Prostate gland (tissue), 2 donors: ENCODE measurements around the gene ST6GAL1. TPM values are rescaled to one million over a fixed set of nuclear protein-coding genes. Genes with fewer than 3 reads are reported as not detected.
A peak's percentile ranks its signal among the peaks of the same experiment; 100 is the strongest.

Source experiments
- DNase-seq: peaks from one replicate; pipeline ENCODE4 v3.0.0-alpha.2; 2019; ENCODE audit warnings: low spot score
- H3K27ac ChIP-seq, 2 donors: fragments of 200-600 bp; sonication (generic); 2 replicates each; pipeline ENCODE4 v1.5.1; 2017 to 2019
- H3K27me3 ChIP-seq: fragments of 200-600 bp; sonication (generic); replicated peaks from 2 replicates; pipeline ENCODE4 v1.5.1; 2019; ENCODE audit not compliant: insufficient read depth
- H3K36me3 ChIP-seq, 2 donors: fragments of 200-600 bp; sonication (generic); 1 replicate in 1 of 2; 2 replicates in 1 of 2; pipeline versions ENCODE4 v1.5.1 to v1.8.1; 2017 to 2019
- H3K4me1 ChIP-seq: fragments of 200-600 bp; sonication (generic); replicated peaks from 2 replicates; pipeline ENCODE4 v1.5.1; 2019
- H3K4me3 ChIP-seq, 2 donors: fragments of 200-600 bp; sonication (generic); 2 replicates each; pipeline ENCODE4 v1.5.1; 2017 to 2019
- H3K9me3 ChIP-seq: fragments of 200-600 bp; sonication (generic); 2 replicates; pipeline ENCODE4 v1.5.1; 2017
- POLR2A ChIP-seq: fragments of 450-650 bp; IDR thresholded peaks from one replicate; pipeline ENCODE4 v1.6.1; 2016; ENCODE audit warnings: antibody characterized with exemption, mild to moderate bottlenecking
- POLR2AphosphoS5 ChIP-seq: sonication (generic); formaldehyde crosslinking; IDR thresholded peaks from one replicate; pipeline ENCODE4 v1.6.1; 2017; ENCODE audit warnings: antibody characterized with exemption
- WGBS: methylation state at CpG from one replicate; pipeline ENCODE4 v1.1.5; 2018; 5-methylcytosine and 5-hydroxymethylcytosine counted together
- intact Hi-C: fragments of 100-400 bp; cut with DNase I; formaldehyde crosslinking; loops from one replicate; pipeline ENCODE4 v1.14.2; 2022
- total RNA-seq, 2 donors: library from RNA; depleted of rRNA; stranded (reverse); fragments of >200 nt; gene quantifications; one replicate each; pipeline ENCODE4 v1.1.0, GENCODE V29; 2016
- TF ChIP-seq, protein P1 (sequence below), 4 experiments: fragments of 200-600 bp in 2 of 4; fragments of 450-650 bp in 2 of 4; sonication (generic) in 2 of 4; IDR thresholded peaks; 1 replicate in 3 of 4; 2 replicates in 1 of 4; pipeline ENCODE4 v1.5.1; 2016 to 2019; ENCODE audit warnings: antibody characterized with exemption in 4 of 4, mild to moderate bottlenecking in 2 of 4, moderate library complexity in 2 of 4

The ST6GAL1 gene
- total RNA-seq, 2 donors from 2014 or later = 101 to 225 TPM

DNA sequence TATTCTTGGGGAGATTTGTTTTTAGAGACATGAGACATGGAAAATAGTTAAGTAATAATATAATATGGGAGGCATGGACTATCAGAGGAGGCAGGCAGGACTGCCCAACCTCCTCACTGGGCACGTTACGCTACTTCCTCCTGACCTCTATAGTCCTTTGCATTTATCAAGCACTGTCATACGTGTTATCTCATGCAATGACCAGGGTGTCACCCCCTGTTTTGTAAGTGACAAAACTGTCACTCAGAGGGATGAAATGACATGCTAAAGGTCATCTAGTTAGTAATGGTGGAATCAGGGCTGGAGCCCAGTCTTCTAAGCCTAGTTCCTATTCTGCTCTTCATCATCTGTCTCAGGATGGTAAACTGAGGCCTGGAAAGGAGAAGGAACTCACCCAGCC, 66.7 kb downstream of the ST6GAL1 start:
- Histone ChIP-seq H3K9me3 (no peaks in the 10 kb centered on the region), H3K4me3 (no peak overlapping the region), H3K27me3 (no peaks in the 10 kb centered on the region), H3K36me3 (no peaks in the 10 kb centered on the region), H3K27ac (peak overlapping the region in 1 of 2 donors; percentile 26), H3K4me1 (peaks cover 3% of the 10 kb centered on the region)
- TF ChIP-seq POLR2A (no peak), POLR2AphosphoS5 (no peak)
- TF ChIP-seq, protein P1, sequence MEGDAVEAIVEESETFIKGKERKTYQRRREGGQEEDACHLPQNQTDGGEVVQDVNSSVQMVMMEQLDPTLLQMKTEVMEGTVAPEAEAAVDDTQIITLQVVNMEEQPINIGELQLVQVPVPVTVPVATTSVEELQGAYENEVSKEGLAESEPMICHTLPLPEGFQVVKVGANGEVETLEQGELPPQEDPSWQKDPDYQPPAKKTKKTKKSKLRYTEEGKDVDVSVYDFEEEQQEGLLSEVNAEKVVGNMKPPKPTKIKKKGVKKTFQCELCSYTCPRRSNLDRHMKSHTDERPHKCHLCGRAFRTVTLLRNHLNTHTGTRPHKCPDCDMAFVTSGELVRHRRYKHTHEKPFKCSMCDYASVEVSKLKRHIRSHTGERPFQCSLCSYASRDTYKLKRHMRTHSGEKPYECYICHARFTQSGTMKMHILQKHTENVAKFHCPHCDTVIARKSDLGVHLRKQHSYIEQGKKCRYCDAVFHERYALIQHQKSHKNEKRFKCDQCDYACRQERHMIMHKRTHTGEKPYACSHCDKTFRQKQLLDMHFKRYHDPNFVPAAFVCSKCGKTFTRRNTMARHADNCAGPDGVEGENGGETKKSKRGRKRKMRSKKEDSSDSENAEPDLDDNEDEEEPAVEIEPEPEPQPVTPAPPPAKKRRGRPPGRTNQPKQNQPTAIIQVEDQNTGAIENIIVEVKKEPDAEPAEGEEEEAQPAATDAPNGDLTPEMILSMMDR (IDR thresholded peaks at IDR 0.05) = no peak
- WGBS = 90% methylated on average over 3 of the region's 3 CpGs
- DNase-seq = no peak
- intact Hi-C loops = no loop called here

DNA sequence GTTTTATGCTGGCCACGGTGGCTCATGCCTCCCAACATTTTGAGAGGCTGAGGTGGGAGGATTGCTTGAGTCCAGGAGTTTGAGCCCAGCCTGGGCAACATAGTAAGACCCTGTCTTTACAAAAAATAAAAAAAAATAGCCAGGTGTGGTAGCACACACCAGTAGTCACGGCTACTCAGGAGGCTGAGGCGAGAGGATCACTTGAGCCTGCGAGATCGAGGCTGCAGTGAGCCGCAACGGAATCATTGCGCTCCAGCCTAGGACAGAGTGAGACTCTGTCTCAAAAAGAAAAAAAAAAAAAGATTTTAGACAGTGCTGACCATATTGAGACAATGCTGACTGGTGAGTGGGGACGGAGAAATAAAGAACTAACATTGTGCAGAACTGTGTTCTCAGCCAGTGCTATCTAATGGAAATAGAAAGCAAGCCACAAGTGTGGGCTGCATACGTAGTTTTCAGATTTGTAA, 67.2 kb downstream of the ST6GAL1 start:
- WGBS = 89% methylated on average over 10 of the region's 10 CpGs
- Histone ChIP-seq H3K4me1 (peaks cover 3% of the 10 kb centered on the region), H3K9me3 (no peaks in the 10 kb centered on the region), H3K36me3 (no peaks in the 10 kb centered on the region), H3K4me3 (no peak overlapping the region), H3K27me3 (no peaks in the 10 kb centered on the region), H3K27ac (peak overlapping the region in 1 of 2 donors; percentile 26)
- no peak for TF ChIP-seq POLR2AphosphoS5
- TF ChIP-seq POLR2A = no peak
- TF ChIP-seq, protein P1 (IDR thresholded peaks at IDR 0.05) = no peak
- intact Hi-C loops = no loop called here
- DNase-seq = no peak

DNA sequence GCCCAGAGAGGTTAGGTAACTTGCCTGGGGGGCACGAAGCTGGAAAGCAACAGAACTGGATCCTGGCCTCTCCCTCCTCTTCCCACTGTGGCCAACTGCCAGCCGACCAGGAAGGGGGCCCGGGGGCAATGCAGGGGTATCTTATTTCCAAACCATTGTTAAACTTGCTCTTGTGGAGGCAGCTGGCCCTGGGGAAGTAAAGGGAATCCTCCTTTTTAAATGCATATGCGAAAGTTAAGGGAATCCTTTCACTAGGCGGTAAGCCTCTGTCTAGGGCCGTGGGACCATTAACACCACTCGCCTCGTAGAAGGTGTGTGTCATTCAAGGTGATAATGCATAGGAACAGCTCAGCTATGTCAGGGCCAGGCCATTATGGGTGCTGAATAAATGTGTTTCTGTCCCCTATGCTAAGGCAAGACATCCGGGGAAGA, 68.6 kb downstream of the ST6GAL1 start:
- WGBS = 72% methylated on average over 9 of the region's 9 CpGs
- TF ChIP-seq, protein P1 (IDR thresholded peaks at IDR 0.05) = no peak
- TF ChIP-seq POLR2AphosphoS5 (no peak), POLR2A (no peak)
- H3K36me3 ChIP-seq = no peaks in the 10 kb centered on the region
- H3K4me1 ChIP-seq = peaks cover under 1% of the 10 kb centered on the region
- intact Hi-C loops = no loop called here
- H3K4me3 ChIP-seq = no peak overlapping the region
- no peak overlapping the region for H3K27ac ChIP-seq
- no peak for DNase-seq
- H3K27me3 ChIP-seq = no peaks in the 10 kb centered on the region
- H3K9me3 ChIP-seq = no peaks in the 10 kb centered on the region

DNA sequence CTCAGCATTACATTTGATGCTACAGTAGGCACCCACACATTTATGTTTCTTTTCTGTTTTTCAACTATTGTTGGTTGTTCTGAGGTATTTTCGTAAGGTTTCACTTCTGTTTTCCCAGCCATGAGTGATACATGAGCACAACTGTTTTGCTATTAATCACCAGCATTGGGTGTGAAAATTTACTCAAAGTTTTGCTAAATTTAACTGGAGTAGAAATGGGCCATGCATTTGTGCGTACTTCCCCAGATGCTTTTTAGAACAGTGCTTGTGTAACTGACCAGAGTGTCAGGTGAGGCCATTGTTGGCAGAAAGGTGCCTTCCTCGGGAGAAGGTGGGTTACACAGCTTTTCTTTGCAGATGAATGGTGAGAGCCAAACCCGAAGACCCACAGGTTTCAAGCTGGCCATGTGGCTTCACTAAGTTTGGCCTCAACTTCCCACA, 70.4 kb downstream of the ST6GAL1 start:
- Histone ChIP-seq H3K9me3 (no peaks in the 10 kb centered on the region), H3K4me3 (no peak overlapping the region), H3K27me3 (no peaks in the 10 kb centered on the region), H3K4me1 (no peaks in the 10 kb centered on the region), H3K36me3 (no peaks in the 10 kb centered on the region), H3K27ac (no peak overlapping the region)
- TF ChIP-seq, protein P1 (IDR thresholded peaks at IDR 0.05) = no peak
- TF ChIP-seq POLR2A (no peak), POLR2AphosphoS5 (no peak)
- WGBS = 82% methylated on average over 4 of the region's 4 CpGs
- no peak for DNase-seq
- intact Hi-C loops = no loop called here

DNA sequence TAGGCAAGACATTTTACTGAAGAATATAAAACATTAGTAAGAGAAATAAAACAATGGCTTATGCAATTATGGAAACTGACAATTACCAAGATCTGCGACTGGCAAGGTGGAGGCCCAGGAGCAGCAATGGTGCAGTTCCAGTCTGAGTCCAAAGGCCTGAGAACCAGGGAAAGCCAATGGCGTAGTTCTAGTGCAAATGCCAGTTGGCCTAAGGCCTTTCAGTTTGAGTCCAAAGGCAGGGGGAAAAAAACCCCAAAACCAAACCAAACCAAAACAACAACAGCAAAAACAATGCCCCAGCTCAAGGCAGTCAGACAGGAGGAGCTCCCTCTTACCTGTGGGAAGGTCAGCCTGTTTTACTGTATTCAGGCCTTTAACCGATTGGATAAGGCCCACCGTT, 72.6 kb downstream of the ST6GAL1 start:
- intact Hi-C loops = no loop called here
- no peak overlapping the region for H3K27ac ChIP-seq
- H3K27me3 ChIP-seq = no peaks in the 10 kb centered on the region
- TF ChIP-seq POLR2A (no peak), POLR2AphosphoS5 (no peak)
- TF ChIP-seq, protein P1 (IDR thresholded peaks at IDR 0.05) = no peak
- H3K4me1 ChIP-seq = no peaks in the 10 kb centered on the region
- H3K4me3 ChIP-seq = no peak overlapping the region
- H3K36me3 ChIP-seq = no peaks in the 10 kb centered on the region
- 98% methylated on average over 4 of the region's 4 CpGs for WGBS
- DNase-seq = no peak
- no peaks in the 10 kb centered on the region for H3K9me3 ChIP-seq
